Measurements from ENCODE around the gene POP7.
"Not testable (repeated sequence)": the region's sequence is repeated elsewhere in the genome, so short reads cannot be mapped to it uniquely, and the experiment has no call there.

POP7 gene

DNA sequence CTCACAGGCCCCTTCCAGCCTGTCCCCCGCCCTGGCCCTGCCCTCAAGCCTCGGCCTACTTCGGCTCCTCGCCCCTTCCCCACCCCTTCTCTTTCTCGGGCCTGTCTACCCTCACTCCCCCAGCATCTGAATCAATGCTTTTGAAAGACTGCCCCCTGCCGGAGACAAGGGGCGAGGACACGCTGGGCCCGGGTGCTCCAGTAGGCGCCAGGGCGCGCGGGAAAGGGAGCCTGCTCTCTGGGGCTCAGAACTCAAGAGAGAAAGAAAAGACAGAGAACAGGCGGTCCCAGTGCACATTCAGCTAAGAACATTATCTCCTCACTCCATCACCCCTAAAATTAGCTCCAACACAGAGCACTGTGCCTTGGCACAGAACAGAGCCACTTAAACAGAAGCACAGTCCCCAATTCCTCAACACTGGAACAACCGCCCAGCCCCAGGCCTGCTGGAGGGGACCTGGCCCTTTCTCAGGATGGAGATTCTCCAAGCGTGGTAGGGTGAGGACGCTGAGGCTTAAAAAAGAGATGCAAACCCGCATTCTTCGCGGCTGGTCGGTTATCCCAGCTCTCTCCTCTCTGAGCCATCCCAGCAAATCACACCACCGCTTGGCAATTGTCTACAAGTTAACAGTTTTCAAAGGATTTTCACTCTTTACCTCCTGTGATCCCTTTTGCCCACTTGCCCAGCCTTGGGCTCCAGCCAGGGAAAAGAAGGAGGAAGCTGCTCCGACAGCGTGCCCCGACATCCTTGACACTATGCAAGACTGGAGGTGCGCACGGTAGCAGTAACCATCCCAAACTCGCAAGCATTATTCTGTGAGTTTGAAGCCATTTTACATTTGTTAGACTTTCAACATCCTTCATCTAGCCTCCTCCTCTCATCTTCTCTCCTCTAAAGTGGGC, 14.0 kb upstream of the POP7 start:
- peak overlapping the region; percentile 81 for H3K27ac ChIP-seq
- TF ChIP-seq, protein P1, sequence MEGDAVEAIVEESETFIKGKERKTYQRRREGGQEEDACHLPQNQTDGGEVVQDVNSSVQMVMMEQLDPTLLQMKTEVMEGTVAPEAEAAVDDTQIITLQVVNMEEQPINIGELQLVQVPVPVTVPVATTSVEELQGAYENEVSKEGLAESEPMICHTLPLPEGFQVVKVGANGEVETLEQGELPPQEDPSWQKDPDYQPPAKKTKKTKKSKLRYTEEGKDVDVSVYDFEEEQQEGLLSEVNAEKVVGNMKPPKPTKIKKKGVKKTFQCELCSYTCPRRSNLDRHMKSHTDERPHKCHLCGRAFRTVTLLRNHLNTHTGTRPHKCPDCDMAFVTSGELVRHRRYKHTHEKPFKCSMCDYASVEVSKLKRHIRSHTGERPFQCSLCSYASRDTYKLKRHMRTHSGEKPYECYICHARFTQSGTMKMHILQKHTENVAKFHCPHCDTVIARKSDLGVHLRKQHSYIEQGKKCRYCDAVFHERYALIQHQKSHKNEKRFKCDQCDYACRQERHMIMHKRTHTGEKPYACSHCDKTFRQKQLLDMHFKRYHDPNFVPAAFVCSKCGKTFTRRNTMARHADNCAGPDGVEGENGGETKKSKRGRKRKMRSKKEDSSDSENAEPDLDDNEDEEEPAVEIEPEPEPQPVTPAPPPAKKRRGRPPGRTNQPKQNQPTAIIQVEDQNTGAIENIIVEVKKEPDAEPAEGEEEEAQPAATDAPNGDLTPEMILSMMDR (IDR thresholded peaks at IDR 0.05) = peak; percentile 98
- no peak for TF ChIP-seq ZFX (IDR thresholded peaks at IDR 0.05; ENCODE audit: borderline replicate concordance)

DNA sequence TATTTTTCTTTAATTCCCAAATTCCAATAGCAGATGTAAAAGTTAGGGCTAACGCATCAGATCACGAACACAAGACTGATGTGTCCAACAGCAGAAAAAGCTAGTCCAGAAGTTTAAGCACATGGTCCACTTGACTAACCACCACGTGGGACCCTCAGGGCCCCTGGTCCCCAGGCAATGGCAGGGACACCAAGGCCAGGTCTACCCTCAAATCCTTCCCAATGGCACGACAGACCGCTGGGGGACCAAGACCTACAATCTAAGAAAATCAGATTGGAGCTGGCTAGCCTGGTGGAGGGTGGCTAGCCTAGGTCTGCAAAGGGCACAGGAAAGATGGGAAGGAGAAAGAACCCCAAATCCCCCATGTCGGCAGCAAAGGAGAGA, 13.4 kb upstream of the POP7 start:
- no peak for TF ChIP-seq ZFX (IDR thresholded peaks at IDR 0.05; ENCODE audit: borderline replicate concordance)
- TF ChIP-seq, protein P1 (IDR thresholded peaks at IDR 0.05) = no peak
- H3K27ac ChIP-seq = peak overlapping the region; percentile 81

DNA sequence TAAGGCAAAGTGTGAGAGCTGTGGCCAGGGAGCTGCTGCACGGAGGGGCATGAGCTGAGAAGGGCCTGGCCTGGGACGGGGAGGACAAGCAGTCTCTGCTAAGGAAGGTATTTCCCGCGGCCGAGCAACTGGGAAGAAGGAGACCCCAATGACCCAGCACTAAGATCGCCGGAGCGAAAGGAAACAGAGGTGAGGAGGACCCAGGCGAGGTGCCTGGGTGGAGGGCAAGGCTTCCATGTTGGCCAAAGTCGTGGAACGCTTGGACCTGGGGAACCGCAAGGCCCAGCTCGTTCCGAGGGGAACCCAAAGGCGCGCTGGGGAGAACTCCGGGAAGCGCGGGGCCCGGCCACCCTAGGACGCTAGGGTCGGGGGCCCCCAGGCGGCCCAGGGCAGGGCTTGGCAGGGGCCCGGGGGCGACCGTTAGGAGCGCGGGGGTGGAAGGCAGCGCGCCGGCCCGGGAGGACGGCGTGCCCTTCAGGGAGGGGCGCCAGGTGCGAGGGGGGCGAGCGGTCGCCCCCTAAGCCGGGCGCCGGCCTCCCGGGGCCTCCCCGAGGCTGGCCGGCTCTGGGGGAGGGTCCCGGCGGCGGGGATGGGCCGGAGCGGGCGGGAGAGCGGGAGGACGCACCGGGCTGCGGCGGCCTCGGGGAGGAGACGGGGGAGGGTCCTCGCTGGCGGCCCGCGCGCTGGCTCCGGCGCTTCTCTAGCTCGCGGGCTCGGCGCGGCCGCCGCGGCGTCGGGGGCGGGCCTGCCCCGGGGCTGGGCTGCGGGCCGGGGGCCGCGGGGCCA, 12.4 kb upstream of the POP7 start:
- no peak for TF ChIP-seq ZFX (IDR thresholded peaks at IDR 0.05; ENCODE audit: borderline replicate concordance)
- TF ChIP-seq, protein P1 (IDR thresholded peaks at IDR 0.05) = no peak
- H3K27ac ChIP-seq = peak overlapping the region; percentile 81

DNA sequence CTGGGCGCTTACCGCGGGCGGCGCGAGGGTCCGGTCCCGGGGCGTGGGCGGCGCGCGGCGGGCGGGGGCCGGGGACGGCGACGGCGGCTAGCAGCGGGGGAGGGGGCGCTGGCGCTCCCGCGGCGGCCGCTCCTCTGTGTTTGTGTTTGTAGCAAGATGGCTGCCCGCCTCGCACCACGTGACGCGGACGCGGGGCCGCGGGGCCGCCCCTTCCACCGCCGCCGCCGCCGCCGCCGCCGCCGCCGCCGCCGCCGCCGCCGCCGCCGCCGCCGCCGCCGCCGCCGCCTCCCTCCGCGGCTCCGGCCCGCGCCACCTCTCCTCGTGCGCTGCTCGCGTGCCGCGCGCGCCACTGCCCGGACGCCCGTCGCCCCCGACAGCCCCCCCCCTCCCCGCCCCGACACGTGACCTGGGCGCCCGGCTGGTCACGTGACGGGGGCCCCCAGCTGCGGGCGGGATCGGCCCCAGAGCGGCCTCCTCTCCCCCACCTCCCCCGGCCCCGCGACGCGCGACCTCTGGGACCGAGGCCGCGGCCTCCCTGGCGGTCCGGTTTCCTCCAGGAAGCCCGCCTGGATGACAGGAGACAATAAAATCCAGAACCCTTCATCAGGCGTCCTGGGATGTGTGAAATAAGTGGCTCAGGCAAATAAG, 11.7 kb upstream of the POP7 start, which contains the start of gene GIGYF1:
GIGYF1 (minus strand) TSS at position 153 of the 648 bp plus-strand sequence. CDS start 6,012 bp downstream, outside the sequence.
- H3K27ac ChIP-seq = peak within 1 kb of the TSS; percentile 81
- TF ChIP-seq ZFX (IDR thresholded peaks at IDR 0.05; ENCODE audit: borderline replicate concordance) = no peak
- TF ChIP-seq, protein P1 (IDR thresholded peaks at IDR 0.05) = no peak

DNA sequence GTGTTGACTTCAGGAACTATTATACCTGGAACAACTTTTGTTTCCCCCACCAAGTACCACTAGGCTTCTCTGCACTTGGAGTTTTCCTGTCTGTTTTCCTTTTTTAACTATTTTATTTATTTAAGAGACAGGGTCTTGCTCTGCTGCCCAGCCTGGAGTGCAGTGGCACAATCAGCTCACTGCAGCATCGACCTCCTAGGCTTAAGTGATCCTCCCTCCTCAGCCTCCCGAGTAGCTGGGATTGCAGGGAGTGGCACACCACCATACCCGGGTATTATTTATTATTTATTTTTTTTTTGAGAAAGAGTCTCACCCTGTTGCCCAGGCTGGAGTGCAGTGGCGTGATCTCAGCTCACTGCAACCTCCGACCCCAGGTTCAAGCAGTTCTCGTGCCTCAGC, 9.8 kb upstream of the POP7 start:
- TF ChIP-seq, protein P1 (IDR thresholded peaks at IDR 0.05) = no peak
- TF ChIP-seq ZFX (IDR thresholded peaks at IDR 0.05; ENCODE audit: borderline replicate concordance) = no peak
- H3K27ac ChIP-seq = 0 out of 2 replicates have a peak overlapping the region, but pooled peaks have one; percentile 15

DNA sequence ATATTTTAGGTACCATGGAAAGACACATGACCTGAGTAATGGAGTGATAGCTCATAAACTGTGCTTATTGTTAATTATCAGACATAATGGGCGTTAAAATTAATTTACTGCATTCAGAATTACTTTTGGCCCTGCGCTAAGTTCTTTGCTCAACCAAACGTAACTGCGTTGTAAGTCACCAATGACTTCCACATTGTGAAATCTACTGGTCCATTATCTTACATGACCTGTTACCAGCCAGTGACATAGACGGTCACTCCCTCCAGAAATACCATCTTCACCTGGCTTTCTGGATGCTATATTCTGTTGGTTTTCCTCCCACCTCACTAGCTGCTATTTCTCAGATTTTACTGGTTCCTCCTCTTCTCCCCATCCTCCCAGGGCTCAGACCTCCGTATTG, 6.9 kb upstream of the POP7 start:
- TF ChIP-seq, protein P1 (IDR thresholded peaks at IDR 0.05) = no peak
- TF ChIP-seq ZFX (IDR thresholded peaks at IDR 0.05; ENCODE audit: borderline replicate concordance) = no peak
- H3K27ac ChIP-seq = no peak overlapping the region

DNA sequence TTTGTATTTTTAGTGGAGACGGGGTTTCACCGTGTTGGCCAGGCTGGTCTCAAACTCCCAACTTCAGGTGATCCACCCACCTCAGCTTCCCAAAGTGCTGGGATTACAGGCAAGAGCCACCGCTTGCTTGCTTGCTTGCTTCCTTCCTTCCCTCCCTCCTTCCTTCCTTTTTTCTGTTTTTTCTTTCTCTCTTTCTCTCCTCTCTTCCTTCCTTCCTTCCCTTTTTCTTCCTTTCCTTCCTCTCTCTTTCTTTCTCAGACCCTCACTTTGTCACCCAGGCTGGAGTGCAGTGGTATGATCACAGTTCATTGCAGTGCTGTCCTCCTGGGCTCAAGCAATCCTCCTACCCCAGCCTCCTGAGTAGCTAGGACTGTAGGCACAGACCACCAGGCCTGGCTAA, 4.8 kb upstream of the POP7 start:
- H3K27ac ChIP-seq = not testable (repeated sequence)
